Neural cell (in vitro differentiated cells): ENCODE data around the gene HBEGF.

ENCODE experiments used
- EP300 ChIP-seq: fragments of 450-650 bp; conservative IDR thresholded peaks from 2 replicates; pipeline ENCODE4 v1.6.1; 2014; ENCODE audit warnings: antibody characterized with exemption, mild to moderate bottlenecking, moderate library complexity; ENCODE audit not compliant: poor library complexity, severe bottlenecking
- EZH2 ChIP-seq: fragments of 200-600, 300-800 bp; shearing (Covaris generic), sonication (generic); IDR thresholded peaks from 2 replicates; pipeline ENCODE4 v1.6.1; 2014; ENCODE audit warnings: antibody characterized with exemption, low read length, borderline replicate concordance, mild to moderate bottlenecking; ENCODE audit not compliant: insufficient read depth, poor library complexity, severe bottlenecking
- POLR2AphosphoS5 ChIP-seq: IDR thresholded peaks from 2 replicates; pipeline ENCODE4 v1.6.1; 2012
- TAF1 ChIP-seq: IDR thresholded peaks from 2 replicates; pipeline ENCODE4 v1.6.1; 2012; ENCODE audit warnings: low read depth
- TF ChIP-seq, protein P1 (sequence below): fragments of 450-650 bp; IDR thresholded peaks from 2 replicates; pipeline ENCODE4 v1.5.1; 2014; ENCODE audit warnings: antibody characterized with exemption, mild to moderate bottlenecking, moderate library complexity; ENCODE audit not compliant: poor library complexity, severe bottlenecking

DNA sequence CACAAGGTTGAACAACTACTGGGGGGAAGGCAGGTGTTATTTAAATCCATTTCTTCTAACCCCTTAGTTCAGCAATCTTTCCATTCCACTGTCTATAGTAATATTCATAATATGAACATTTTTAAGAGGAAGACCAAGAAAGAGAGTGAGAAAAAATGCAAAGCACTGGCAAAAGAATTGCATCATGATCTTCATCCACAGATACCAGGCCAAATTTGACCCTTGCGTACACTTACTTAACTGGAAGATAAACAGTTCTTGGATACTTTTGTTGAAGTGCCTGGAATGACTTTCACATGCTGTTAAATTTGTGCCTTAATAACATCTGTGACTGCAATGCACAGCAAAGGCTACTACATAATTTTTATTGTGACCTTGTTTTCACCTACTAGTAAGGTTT is 45.3 kb downstream of the HBEGF start:
- TF ChIP-seq, protein P1, sequence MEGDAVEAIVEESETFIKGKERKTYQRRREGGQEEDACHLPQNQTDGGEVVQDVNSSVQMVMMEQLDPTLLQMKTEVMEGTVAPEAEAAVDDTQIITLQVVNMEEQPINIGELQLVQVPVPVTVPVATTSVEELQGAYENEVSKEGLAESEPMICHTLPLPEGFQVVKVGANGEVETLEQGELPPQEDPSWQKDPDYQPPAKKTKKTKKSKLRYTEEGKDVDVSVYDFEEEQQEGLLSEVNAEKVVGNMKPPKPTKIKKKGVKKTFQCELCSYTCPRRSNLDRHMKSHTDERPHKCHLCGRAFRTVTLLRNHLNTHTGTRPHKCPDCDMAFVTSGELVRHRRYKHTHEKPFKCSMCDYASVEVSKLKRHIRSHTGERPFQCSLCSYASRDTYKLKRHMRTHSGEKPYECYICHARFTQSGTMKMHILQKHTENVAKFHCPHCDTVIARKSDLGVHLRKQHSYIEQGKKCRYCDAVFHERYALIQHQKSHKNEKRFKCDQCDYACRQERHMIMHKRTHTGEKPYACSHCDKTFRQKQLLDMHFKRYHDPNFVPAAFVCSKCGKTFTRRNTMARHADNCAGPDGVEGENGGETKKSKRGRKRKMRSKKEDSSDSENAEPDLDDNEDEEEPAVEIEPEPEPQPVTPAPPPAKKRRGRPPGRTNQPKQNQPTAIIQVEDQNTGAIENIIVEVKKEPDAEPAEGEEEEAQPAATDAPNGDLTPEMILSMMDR: no peak
- no peak for TF ChIP-seq POLR2AphosphoS5
- no peak for TF ChIP-seq TAF1
- TF ChIP-seq EP300: no peak
- no peak for TF ChIP-seq EZH2
